Transverse colon (tissue), 3 donors: ENCODE results near the gene APOB.

Experiments used
- CTCF ChIP-seq, 5 experiments: fragments of 200-600 bp in 3 of 5; fragments of 450-650 bp in 2 of 5; sonication (generic) in 3 of 5; IDR thresholded peaks; 1 replicate in 2 of 5; 2 replicates in 3 of 5; pipeline ENCODE4 v1.5.1; 2016 to 2017; ENCODE audit warnings: antibody characterized with exemption in 5 of 5, inconsistent platforms in 3 of 5, mild to moderate bottlenecking in 2 of 5, moderate library complexity in 1 of 5
- EP300 ChIP-seq: sonication (generic); formaldehyde crosslinking; IDR thresholded peaks from one replicate; pipeline ENCODE4 v1.6.1; 2017; ENCODE audit warnings: antibody characterized with exemption, low read depth

GRCh38 chr2:21002814-21003192 is 41.1 kb downstream of the APOB start:
- TF ChIP-seq EP300, result no peak
- no peak for TF ChIP-seq CTCF (IDR thresholded peaks at IDR 0.05)
